ENCODE data around the gene PIGQ. TPM values are rescaled to one million over a fixed set of nuclear protein-coding genes. Genes with fewer than 3 reads are reported as not detected.

PIGQ gene
- polyA plus RNA-seq, 1 of the 3 experiments (the other 2 are of a cell fraction): 38.7 TPM

DNA sequence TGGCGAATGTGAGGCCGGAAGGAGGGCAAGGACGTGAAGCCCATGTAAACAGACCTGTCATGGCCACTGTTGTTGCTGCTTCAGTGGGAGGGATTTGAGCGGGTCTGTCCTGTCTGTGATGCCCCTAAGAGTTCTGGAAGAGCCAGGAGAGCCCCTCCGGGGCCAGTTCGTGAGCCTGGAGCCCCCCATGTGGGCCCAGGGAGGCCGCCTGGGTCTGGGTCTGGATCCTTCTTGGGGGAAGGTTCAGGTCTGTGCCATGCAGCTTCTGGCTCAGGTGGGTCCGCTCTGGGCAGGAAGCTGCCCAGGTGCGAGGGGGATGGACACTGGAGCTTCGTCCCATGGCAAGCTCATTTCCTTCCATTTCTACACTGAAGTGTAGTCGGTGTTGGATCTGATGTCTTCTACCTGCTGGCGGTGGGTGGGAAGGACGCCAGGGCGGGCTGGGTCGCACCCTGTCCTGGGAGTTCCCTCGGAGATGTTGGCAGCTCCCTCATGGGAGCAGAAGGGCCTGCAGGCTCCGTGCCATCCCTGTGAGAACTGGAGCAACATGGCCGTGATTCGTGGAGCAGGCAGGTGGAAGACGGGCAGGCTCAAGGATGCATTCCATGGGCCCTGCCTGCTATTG, 49.8 kb downstream of the PIGQ start:
- H3K4me3 ChIP-seq (ENCODE audit: low read depth in 2 of 2, low read length in 1 of 2): no peak overlapping the region
- H3K9me2 ChIP-seq: no peaks in the 10 kb centered on the region
- H3K27ac ChIP-seq (ENCODE audit: low read depth in 2 of 2, low read length in 1 of 2): no peak overlapping the region
- H3K4me1 ChIP-seq (ENCODE audit: control insufficient read depth in 1 of 2, insufficient read depth in 2 of 2, low read depth in 1 of 2, low read length in 1 of 2): peaks cover 0 to 11% of the 10 kb centered on the region in 2 experiments; a peak in 1 of 4 replicates
- no peaks in the 10 kb centered on the region for H3K27me3 ChIP-seq (ENCODE audit: insufficient read depth)
- WGBS (ENCODE audit: low lambda C conversion rate): 95% methylated on average over 14 of the region's 20 CpGs
- peaks cover 9% of the 10 kb centered on the region; the same call in 1 of the 2 replicates for H3K79me2 ChIP-seq (ENCODE audit: insufficient read depth)
- CTCF ChIA-PET: interaction anchor here (1.1 kb wide), 1 partner anchor 29 kb away, joined by 3 read pairs; no protein-coding TSS in a partner anchor
- H3K36me3 ChIP-seq (replicated peaks in 1 of 2; ENCODE audit: control insufficient read depth in 1 of 2, insufficient read depth in 2 of 2, low read length in 1 of 2): no peaks in the 10 kb centered on the region
- no peaks in the 10 kb centered on the region for H3K9me3 ChIP-seq
- no peak overlapping the region for H3K4me2 ChIP-seq
- POLR2A ChIA-PET: interaction anchor here (0.6 kb wide), 1 partner anchor 87 kb away, joined by 4 read pairs; no protein-coding TSS in a partner anchor
- peaks cover 10% of the 10 kb centered on the region; the same call in 1 of the 2 replicates for H4K20me1 ChIP-seq (ENCODE audit: insufficient read depth)
- peaks cover 4% of the 10 kb centered on the region for H3F3A ChIP-seq (replicated peaks; ENCODE audit: insufficient read depth)
- TF ChIP-seq ELF1 (IDR thresholded peaks at IDR 0.05) (no peak), YY1 (IDR thresholded peaks at IDR 0.05; ENCODE audit: low read depth) (no peak), FOSL2 (IDR thresholded peaks at IDR 0.05; ENCODE audit: borderline replicate concordance, low read depth) (no peak), NRF1 (IDR thresholded peaks at IDR 0.05; ENCODE audit: low read depth, low read length) (no peak), POLR2AphosphoS5 (IDR thresholded peaks at IDR 0.05; ENCODE audit: low read depth, low read length) (no peak), EP300 (IDR thresholded peaks at IDR 0.05; ENCODE audit: borderline replicate concordance in 1 of 2, low read depth in 1 of 2, low read length in 1 of 2) (no peak), FOXM1 (IDR thresholded peaks at IDR 0.05; ENCODE audit: low read depth) (no peak), MEF2A (IDR thresholded peaks at IDR 0.05; ENCODE audit: borderline replicate concordance, low read depth) (no peak), TEAD4 (IDR thresholded peaks at IDR 0.05; ENCODE audit: borderline replicate concordance, insufficient read depth) (no peak), CHD2 (IDR thresholded peaks at IDR 0.05; ENCODE audit: low read length, partially characterized antibody) (no peak)
- TF ChIP-seq, protein P1, sequence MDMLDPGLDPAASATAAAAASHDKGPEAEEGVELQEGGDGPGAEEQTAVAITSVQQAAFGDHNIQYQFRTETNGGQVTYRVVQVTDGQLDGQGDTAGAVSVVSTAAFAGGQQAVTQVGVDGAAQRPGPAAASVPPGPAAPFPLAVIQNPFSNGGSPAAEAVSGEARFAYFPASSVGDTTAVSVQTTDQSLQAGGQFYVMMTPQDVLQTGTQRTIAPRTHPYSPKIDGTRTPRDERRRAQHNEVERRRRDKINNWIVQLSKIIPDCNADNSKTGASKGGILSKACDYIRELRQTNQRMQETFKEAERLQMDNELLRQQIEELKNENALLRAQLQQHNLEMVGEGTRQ (IDR thresholded peaks at IDR 0.05; ENCODE audit: borderline replicate concordance, low read depth, low read length): no peak
- TF ChIP-seq, protein P2, sequence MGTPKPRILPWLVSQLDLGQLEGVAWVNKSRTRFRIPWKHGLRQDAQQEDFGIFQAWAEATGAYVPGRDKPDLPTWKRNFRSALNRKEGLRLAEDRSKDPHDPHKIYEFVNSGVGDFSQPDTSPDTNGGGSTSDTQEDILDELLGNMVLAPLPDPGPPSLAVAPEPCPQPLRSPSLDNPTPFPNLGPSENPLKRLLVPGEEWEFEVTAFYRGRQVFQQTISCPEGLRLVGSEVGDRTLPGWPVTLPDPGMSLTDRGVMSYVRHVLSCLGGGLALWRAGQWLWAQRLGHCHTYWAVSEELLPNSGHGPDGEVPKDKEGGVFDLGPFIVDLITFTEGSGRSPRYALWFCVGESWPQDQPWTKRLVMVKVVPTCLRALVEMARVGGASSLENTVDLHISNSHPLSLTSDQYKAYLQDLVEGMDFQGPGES (IDR thresholded peaks at IDR 0.05; ENCODE audit: low read depth, low read length): no peak
- TF ChIP-seq, protein P3, sequence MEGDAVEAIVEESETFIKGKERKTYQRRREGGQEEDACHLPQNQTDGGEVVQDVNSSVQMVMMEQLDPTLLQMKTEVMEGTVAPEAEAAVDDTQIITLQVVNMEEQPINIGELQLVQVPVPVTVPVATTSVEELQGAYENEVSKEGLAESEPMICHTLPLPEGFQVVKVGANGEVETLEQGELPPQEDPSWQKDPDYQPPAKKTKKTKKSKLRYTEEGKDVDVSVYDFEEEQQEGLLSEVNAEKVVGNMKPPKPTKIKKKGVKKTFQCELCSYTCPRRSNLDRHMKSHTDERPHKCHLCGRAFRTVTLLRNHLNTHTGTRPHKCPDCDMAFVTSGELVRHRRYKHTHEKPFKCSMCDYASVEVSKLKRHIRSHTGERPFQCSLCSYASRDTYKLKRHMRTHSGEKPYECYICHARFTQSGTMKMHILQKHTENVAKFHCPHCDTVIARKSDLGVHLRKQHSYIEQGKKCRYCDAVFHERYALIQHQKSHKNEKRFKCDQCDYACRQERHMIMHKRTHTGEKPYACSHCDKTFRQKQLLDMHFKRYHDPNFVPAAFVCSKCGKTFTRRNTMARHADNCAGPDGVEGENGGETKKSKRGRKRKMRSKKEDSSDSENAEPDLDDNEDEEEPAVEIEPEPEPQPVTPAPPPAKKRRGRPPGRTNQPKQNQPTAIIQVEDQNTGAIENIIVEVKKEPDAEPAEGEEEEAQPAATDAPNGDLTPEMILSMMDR (IDR thresholded peaks at IDR 0.05): no peak
- no peak overlapping the region for H3K9ac ChIP-seq
- H2AFZ ChIP-seq (ENCODE audit: low read depth): no peak overlapping the region
- DNase-seq: no peak
